OCI-LY3 (cell line): ENCODE measurements around the gene SH3GL2.

Source experiments
- H2AFZ ChIP-seq: fragments of 200-600, 300-600 bp; shearing (Covaris generic); 2 replicates; pipeline ENCODE4 v1.6.0; 2014; ENCODE audit warnings: antibody characterized with exemption, low read depth, low read length
- H3K27ac ChIP-seq: fragments of 200-600, 300-600 bp; sonication (generic); 2 replicates; pipeline ENCODE4 v1.5.1; 2014; ENCODE audit warnings: mild to moderate bottlenecking, low read length, moderate library complexity, mixed read lengths
- H3K27me3 ChIP-seq: fragments of 200-600, 300-600 bp; sonication (generic); 2 replicates; pipeline ENCODE4 v1.6.1; 2014; ENCODE audit warnings: low read depth, low read length, mixed read lengths
- H3K36me3 ChIP-seq: fragments of 200-600, 300-600 bp; sonication (generic); replicated peaks from 2 replicates; pipeline ENCODE3; 2014; ENCODE audit warnings: low read depth, low read length, mixed read lengths
- H3K4me1 ChIP-seq: fragments of 300-600, 200-600 bp; sonication (generic); 2 replicates; pipeline ENCODE4 v1.6.1; 2014; ENCODE audit warnings: low read length, mixed read lengths
- H3K4me2 ChIP-seq: fragments of 200-600, 300-600 bp; sonication (generic); 2 replicates; pipeline ENCODE4 v1.6.1; 2014; ENCODE audit warnings: low read length, mixed read lengths
- H3K4me3 ChIP-seq: fragments of 300-600, 200-600 bp; sonication (generic); 2 replicates; pipeline ENCODE4 v1.5.1; 2014; ENCODE audit warnings: antibody characterized with exemption, mild to moderate bottlenecking, low read length, moderate library complexity
- H3K79me2 ChIP-seq: fragments of 300-600, 200-600 bp; shearing (Covaris generic); 2 replicates; pipeline ENCODE4 v1.6.1; 2014; ENCODE audit warnings: mild to moderate bottlenecking, low read length, mixed read lengths
- H3K9ac ChIP-seq: fragments of 300-600, 200-600 bp; shearing (Covaris generic); 2 replicates; pipeline ENCODE4 v1.6.0; 2014; ENCODE audit warnings: mild to moderate bottlenecking, low read length, moderate library complexity
- H3K9me3 ChIP-seq: fragments of 200-600, 300-600 bp; shearing (Covaris generic); 2 replicates; pipeline ENCODE4 v1.6.1; 2014; ENCODE audit warnings: low read length, mixed read lengths; ENCODE audit not compliant: insufficient read depth
- H4K20me1 ChIP-seq: fragments of 200-600, 300-600 bp; sonication (generic); 2 replicates; pipeline ENCODE4 v1.6.1; 2016; ENCODE audit warnings: low read length, mixed read lengths; ENCODE audit not compliant: insufficient read depth
- CTCF ChIP-seq: fragments of 200-600, 300-600 bp; sonication (generic); IDR thresholded peaks from 2 replicates; pipeline ENCODE4 v1.5.1; 2014; ENCODE audit warnings: antibody characterized with exemption, low read length, low read depth
- EZH2phosphoT487 ChIP-seq: fragments of 200-600 bp; shearing (Covaris generic); IDR thresholded peaks from 2 replicates; pipeline ENCODE4 v1.6.1; 2018; ENCODE audit warnings: antibody characterized with exemption, mixed run types, low read depth

Gene SH3GL2

GRCh38 chr9:17556935-17557334, 21.9 kb upstream of the SH3GL2 start:
- Histone ChIP-seq H4K20me1 (no peaks in the 10 kb centered on the region), H3K79me2 (no peaks in the 10 kb centered on the region), H3K27me3 (no peaks in the 10 kb centered on the region), H2AFZ (no peak overlapping the region), H3K9ac (no peak overlapping the region), H3K36me3 (no peaks in the 10 kb centered on the region), H3K27ac (no peak overlapping the region), H3K4me2 (no peak overlapping the region), H3K9me3 (no peaks in the 10 kb centered on the region), H3K4me3 (no peak overlapping the region), H3K4me1 (no peaks in the 10 kb centered on the region)
- TF ChIP-seq EZH2phosphoT487 = no peak
- TF ChIP-seq CTCF = no peak

GRCh38 chr9:17571825-17572224, 7.0 kb upstream of the SH3GL2 start:
- Histone ChIP-seq H3K4me1 (no peaks in the 10 kb centered on the region), H3K36me3 (no peaks in the 10 kb centered on the region), H4K20me1 (no peaks in the 10 kb centered on the region), H3K27me3 (no peaks in the 10 kb centered on the region), H3K9ac (no peak overlapping the region), H3K79me2 (no peaks in the 10 kb centered on the region), H3K4me3 (no peak overlapping the region), H3K9me3 (no peaks in the 10 kb centered on the region), H3K27ac (no peak overlapping the region), H2AFZ (no peak overlapping the region), H3K4me2 (no peak overlapping the region)
- TF ChIP-seq EZH2phosphoT487 (no peak), CTCF (no peak)

- Histone ChIP-seq H3K36me3 (no peaks in the 10 kb centered on the region), H4K20me1 (no peaks in the 10 kb centered on the region), H3K79me2 (no peaks in the 10 kb centered on the region), H3K9ac (no peak overlapping the region), H3K4me2 (no peak overlapping the region), H3K27me3 (no peaks in the 10 kb centered on the region), H3K27ac (no peak overlapping the region), H3K4me3 (no peak overlapping the region), H2AFZ (no peak overlapping the region), H3K4me1 (no peaks in the 10 kb centered on the region), H3K9me3 (no peaks in the 10 kb centered on the region)
- no peak for TF ChIP-seq CTCF
- TF ChIP-seq EZH2phosphoT487 = no peak
Observed at GRCh38 chr9:17574342-17574741, 4.5 kb upstream of the SH3GL2 start.

GRCh38 chr9:17578577-17578910, 322 bp upstream of the SH3GL2 start:
- H3K9ac ChIP-seq = no peak overlapping the region
- no peaks in the 10 kb centered on the region for H3K27me3 ChIP-seq
- no peaks in the 10 kb centered on the region for H3K79me2 ChIP-seq
- H3K4me2 ChIP-seq = no peak overlapping the region
- no peaks in the 10 kb centered on the region for H4K20me1 ChIP-seq
- no peak overlapping the region for H2AFZ ChIP-seq
- no peak overlapping the region for H3K27ac ChIP-seq
- no peaks in the 10 kb centered on the region for H3K9me3 ChIP-seq
- no peak for TF ChIP-seq EZH2phosphoT487
- no peak for TF ChIP-seq CTCF
- H3K4me1 ChIP-seq = no peaks in the 10 kb centered on the region
- no peaks in the 10 kb centered on the region for H3K36me3 ChIP-seq
- H3K4me3 ChIP-seq = no peak overlapping the region
